Vagina (tissue), 2 donors: Measurements from ENCODE around the gene NKPD1. TPM values are rescaled to one million over a fixed set of nuclear protein-coding genes. Genes with fewer than 3 reads are reported as not detected.

Experiments used
- DNase-seq, 2 donors: peaks; one replicate each; pipeline ENCODE4 v3.0.0-alpha.2; 2017; ENCODE audit errors: extremely low spot score in 2 of 2
- H3K27ac ChIP-seq: fragments of 200-600 bp; sonication (generic); one replicate; pipeline ENCODE4 v1.5.1; 2019
- H3K27me3 ChIP-seq: fragments of 200-600 bp; sonication (generic); one replicate; pipeline ENCODE4 v1.5.1; 2019
- H3K36me3 ChIP-seq, 2 donors: fragments of 200-600 bp; sonication (generic); one replicate each; pipeline ENCODE4 v1.5.1; 2017 to 2019
- H3K4me1 ChIP-seq: fragments of 200-600 bp; sonication (generic); one replicate; pipeline ENCODE4 v1.5.1; 2019
- H3K4me3 ChIP-seq, 2 donors: fragments of 200-600 bp; sonication (generic); 1 replicate in 1 of 2; 2 replicates in 1 of 2; pipeline ENCODE4 v1.5.1; 2016 to 2019
- H3K9me3 ChIP-seq: fragments of 200-600 bp; sonication (generic); one replicate; pipeline ENCODE4 v1.5.1; 2019
- CTCF ChIP-seq, 3 experiments: fragments of 450-650 bp in 2 of 3; fragments of 200-600 bp in 1 of 3; sonication (generic) in 1 of 3; IDR thresholded peaks; one replicate each; pipeline ENCODE4 v1.5.1; 2017 to 2019; ENCODE audit warnings: antibody characterized with exemption in 3 of 3, mild to moderate bottlenecking in 2 of 3, moderate library complexity in 2 of 3
- POLR2A ChIP-seq, 2 donors: fragments of 450-650 bp; IDR thresholded peaks; one replicate each; pipeline ENCODE4 v1.6.1; 2017; ENCODE audit warnings: antibody characterized with exemption in 2 of 2, mild to moderate bottlenecking in 2 of 2, moderate library complexity in 2 of 2
- POLR2AphosphoS5 ChIP-seq, 2 donors: sonication (generic); formaldehyde crosslinking; IDR thresholded peaks; one replicate each; pipeline ENCODE4 v1.9.0; 2017; ENCODE audit warnings: antibody characterized with exemption in 2 of 2, mild to moderate bottlenecking in 2 of 2, low read depth in 1 of 2; ENCODE audit not compliant: insufficient read depth in 1 of 2
- intact Hi-C: fragments of 100-400 bp; cut with DNase I; formaldehyde crosslinking; loops from one replicate; pipeline ENCODE4 v1.15.1; 2023
- total RNA-seq: library from RNA; depleted of rRNA; stranded (reverse); fragments of >200 nt; gene quantifications from one replicate; pipeline ENCODE4 v1.2.3, GENCODE V29; 2016

NKPD1 gene
- total RNA-seq, 1 donor from 2014 or later: 14.0 TPM

GRCh38 chr19:45178262-45179071, 17.7 kb upstream of the NKPD1 start, which contains the start of gene BLOC1S3:
Gene BLOC1S3 (plus strand): TSS chr19:45178784. CDS start chr19:45179297, 513 bp downstream.
- Histone ChIP-seq H3K36me3 (peaks cover 0 to 11% of the 10 kb centered on the region in 2 donors), H3K4me3 (peak within 1 kb of the TSS; percentile 67 to 89), H3K27me3 (no peaks in the 10 kb centered on the region), H3K27ac (peak within 1 kb of the TSS; percentile 93), H3K4me1 (peaks cover 43% of the 10 kb centered on the region), H3K9me3 (no peaks in the 10 kb centered on the region)
- DNase-seq: peak; percentile 100
- peak in 1 of 2 donors; percentile 73 for TF ChIP-seq POLR2A (IDR thresholded peaks at IDR 0.05)
- TF ChIP-seq CTCF (IDR thresholded peaks at IDR 0.05): peak in 2 of 3 experiments; percentile 13 to 43
- TF ChIP-seq POLR2AphosphoS5 (IDR thresholded peaks at IDR 0.05; ENCODE audit: insufficient read depth in 1 of 2, low read depth in 1 of 2): peak; percentile 94 to 95
- intact Hi-C loops: loop anchor here (5.0 kb wide), 1 partner anchor 286 kb away; the partner anchor contains the start of gene TOMM40

GRCh38 chr19:45177817-45178261, 17.1 kb upstream of the NKPD1 start, which contains the start of gene TRAPPC6A:
Gene TRAPPC6A (minus strand): TSS chr19:45178237. CDS start chr19:45178218, 19 bp downstream.
- no peaks in the 10 kb centered on the region for H3K27me3 ChIP-seq
- peak within 1 kb of the TSS; percentile 93 for H3K27ac ChIP-seq
- DNase-seq: no peak
- H3K4me3 ChIP-seq: peak within 1 kb of the TSS; percentile 67 to 89
- H3K4me1 ChIP-seq: peaks cover 43% of the 10 kb centered on the region
- no peaks in the 10 kb centered on the region for H3K9me3 ChIP-seq
- H3K36me3 ChIP-seq: peaks cover 0 to 11% of the 10 kb centered on the region in 2 donors
- TF ChIP-seq CTCF (IDR thresholded peaks at IDR 0.05): no peak
- TF ChIP-seq POLR2A (IDR thresholded peaks at IDR 0.05): peak in 1 of 2 donors; percentile 55
- TF ChIP-seq POLR2AphosphoS5 (IDR thresholded peaks at IDR 0.05; ENCODE audit: insufficient read depth in 1 of 2, low read depth in 1 of 2): peak in 1 of 2 donors; percentile 68
- intact Hi-C loops: loop anchor here (5.0 kb wide), 1 partner anchor 286 kb away; the partner anchor contains the start of gene TOMM40

- Histone ChIP-seq H3K4me3 (no peak overlapping the region), H3K36me3 (no peaks in the 10 kb centered on the region), H3K9me3 (no peaks in the 10 kb centered on the region), H3K27ac (no peak overlapping the region), H3K4me1 (peaks cover 46% of the 10 kb centered on the region), H3K27me3 (no peaks in the 10 kb centered on the region)
- peak in 1 of 2 donors; percentile 82 for DNase-seq
- TF ChIP-seq POLR2A (IDR thresholded peaks at IDR 0.05): no peak
- no peak for TF ChIP-seq POLR2AphosphoS5 (IDR thresholded peaks at IDR 0.05; ENCODE audit: insufficient read depth in 1 of 2, low read depth in 1 of 2)
- no peak for TF ChIP-seq CTCF (IDR thresholded peaks at IDR 0.05)
- intact Hi-C loops: loop anchor here (5.0 kb wide), 1 partner anchor 283 kb away; the partner anchor contains the start of gene TOMM40
Observed at GRCh38 chr19:45175515-45176345, 14.9 kb upstream of the NKPD1 start.

- H3K27me3 ChIP-seq: no peaks in the 10 kb centered on the region
- H3K4me1 ChIP-seq: peaks cover 37% of the 10 kb centered on the region
Observed at GRCh38 chr19:45173816-45174215, 13.0 kb upstream of the NKPD1 start.

More at GRCh38 chr19:45173816-45174215, 13.0 kb upstream of the NKPD1 start:
- no peak for DNase-seq
- H3K27ac ChIP-seq: no peak overlapping the region
- intact Hi-C loops: no loop called here
- H3K9me3 ChIP-seq: no peaks in the 10 kb centered on the region
- no peaks in the 10 kb centered on the region for H3K36me3 ChIP-seq
- H3K4me3 ChIP-seq: no peak overlapping the region
- TF ChIP-seq POLR2AphosphoS5 (IDR thresholded peaks at IDR 0.05; ENCODE audit: insufficient read depth in 1 of 2, low read depth in 1 of 2): no peak
- TF ChIP-seq CTCF (IDR thresholded peaks at IDR 0.05): no peak
- no peak for TF ChIP-seq POLR2A (IDR thresholded peaks at IDR 0.05)
